OCI-LY3 (cell line): ENCODE measurements around the gene ERICH4.

Experiments used
- CTCF ChIP-seq: fragments of 200-600, 300-600 bp; sonication (generic); IDR thresholded peaks from 2 replicates; pipeline ENCODE4 v1.5.1; 2014; ENCODE audit warnings: antibody characterized with exemption, low read length, low read depth
- EZH2phosphoT487 ChIP-seq: fragments of 200-600 bp; shearing (Covaris generic); IDR thresholded peaks from 2 replicates; pipeline ENCODE4 v1.6.1; 2018; ENCODE audit warnings: antibody characterized with exemption, mixed run types, low read depth

GRCh38 chr19:41431426-41432386, 11.2 kb upstream of the ERICH4 start:
- TF ChIP-seq CTCF: peak; percentile 28; the same call in 1 of the 2 replicates
- TF ChIP-seq EZH2phosphoT487: no peak
